ENCODE results near the gene MCTS1. TPM values are rescaled to one million over a fixed set of nuclear protein-coding genes. Genes with fewer than 3 reads are reported as not detected.
"Not testable (repeated sequence)": the region's sequence is repeated elsewhere in the genome, so short reads cannot be mapped to it uniquely, and the experiment has no call there.

The MCTS1 gene
- total RNA-seq, 2 donors from 2014 or later = 24.2 to 32.0 TPM

DNA sequence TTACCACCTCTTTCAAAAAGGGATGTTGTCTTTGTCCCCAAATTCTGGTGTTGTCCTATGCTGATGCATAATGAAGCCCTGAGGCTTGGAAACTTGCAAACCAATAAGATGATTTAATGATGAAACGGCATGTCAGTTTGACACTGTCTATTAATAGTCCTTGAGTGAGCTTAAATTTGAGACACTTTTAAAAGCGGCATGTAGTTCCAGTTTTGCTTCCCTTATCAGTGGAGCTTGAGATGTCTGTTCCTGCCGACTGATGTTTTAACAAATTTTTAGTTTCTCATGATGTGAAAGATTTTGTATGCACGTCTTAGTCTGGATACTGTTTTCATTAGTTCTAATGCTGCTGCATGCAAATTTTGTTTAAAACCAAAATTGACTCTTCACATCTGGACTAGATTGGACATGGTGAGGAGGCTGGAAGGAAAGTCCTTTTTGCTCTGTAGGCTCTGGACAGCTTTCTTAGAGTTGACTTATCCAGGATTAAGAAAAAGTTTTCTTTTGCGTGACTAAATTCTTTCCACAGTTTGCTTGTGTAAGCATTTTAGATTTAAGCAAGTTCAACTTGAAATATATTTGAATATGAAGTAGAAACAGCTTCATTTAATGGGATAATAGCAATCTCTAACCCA, 14.2 kb downstream of the MCTS1 start:
- intact Hi-C loops (cut with DNase I) = no loop called here
- no peak for DNase-seq (ENCODE audit: low spot score)

DNA sequence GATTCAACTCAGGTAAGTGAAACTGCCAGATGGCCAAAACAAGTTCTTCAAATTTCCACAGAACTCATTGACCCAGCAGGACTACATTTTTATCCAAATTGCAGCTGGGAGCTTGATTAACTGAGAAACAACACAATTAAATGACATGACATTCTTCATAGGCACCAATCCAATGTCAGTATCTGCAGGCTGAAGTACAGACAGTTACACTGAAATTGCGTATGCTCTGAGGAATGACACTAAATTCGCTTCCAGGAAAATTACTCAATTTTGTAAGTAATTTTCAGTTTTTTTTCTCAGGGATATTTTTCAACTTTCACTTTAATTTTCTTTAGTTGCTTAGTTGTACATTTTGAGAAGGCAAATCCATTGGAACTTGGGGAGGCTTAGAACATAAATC, 21.5 kb downstream of the MCTS1 start:
- no peak for DNase-seq (ENCODE audit: low spot score)
- intact Hi-C loops (cut with DNase I) = no loop called here

DNA sequence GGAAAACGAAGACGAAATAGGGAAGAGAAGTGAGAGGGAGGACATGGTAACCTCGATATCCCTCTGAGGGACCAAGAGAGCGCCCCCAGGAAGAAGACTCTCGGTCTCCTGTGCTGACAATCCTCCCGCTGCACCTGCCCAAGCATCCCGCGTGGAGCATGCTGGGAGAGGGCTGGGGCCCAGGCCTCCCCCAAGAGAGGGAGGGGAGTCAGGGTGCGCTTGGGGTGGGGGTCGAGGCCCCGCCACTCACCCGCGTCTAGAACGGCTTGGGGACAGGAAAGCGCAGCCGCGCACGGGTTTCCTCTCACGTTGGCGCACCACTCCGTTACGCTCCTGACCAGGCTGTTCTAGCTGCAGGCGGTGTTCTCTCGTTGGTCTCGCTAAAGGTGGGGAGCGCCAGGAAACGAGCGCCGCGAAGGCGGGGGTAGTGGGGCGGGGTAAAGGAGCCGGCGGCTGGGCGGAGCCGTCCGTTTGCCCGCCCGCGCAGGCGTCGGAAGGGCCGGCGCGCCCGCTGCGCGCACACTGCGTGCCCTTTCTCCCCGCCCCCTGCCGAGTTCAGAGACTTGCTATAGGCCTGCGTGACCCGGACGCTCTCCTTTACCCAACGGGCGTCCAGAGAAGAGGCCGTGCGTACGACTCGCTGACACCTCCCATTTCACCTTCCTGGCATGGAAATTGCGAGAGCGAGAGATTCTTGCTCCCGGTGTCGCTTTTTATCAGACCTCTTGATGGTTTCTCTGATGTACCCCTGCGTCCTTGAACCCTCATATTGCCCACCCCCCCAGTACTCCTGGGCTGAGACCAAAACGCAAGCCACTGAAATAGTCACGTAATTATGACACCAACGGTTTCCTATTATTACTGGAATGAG, 26.0 kb downstream of the MCTS1 start, which contains the start of gene C1GALT1C1:
Gene C1GALT1C1 (minus strand): TSS at position 388 of the 871 bp plus-strand sequence. CDS start 2,888 bp downstream, outside the sequence.
- intact Hi-C loops (cut with DNase I) = no loop called here
- peak; percentile 97 for DNase-seq (ENCODE audit: low spot score)

DNA sequence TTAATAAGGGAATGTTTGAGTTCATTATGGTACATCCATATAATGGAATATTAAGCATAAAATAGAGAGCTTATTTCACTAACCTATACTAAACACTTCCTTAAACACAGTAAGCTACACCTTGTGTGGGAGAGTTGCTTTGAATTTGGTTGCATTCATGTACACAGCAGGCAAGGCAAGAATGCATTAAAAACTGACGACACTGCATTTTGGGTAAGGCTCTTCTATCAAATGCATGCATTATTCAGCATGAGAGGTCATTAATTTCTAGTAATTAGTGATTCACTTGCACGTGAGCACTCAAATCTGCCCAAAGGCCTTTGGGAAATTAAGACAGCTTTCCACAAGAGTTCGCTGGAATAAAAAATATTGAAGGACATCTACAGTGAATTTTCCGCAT, 34.7 kb downstream of the MCTS1 start:
- DNase-seq (ENCODE audit: low spot score) = no peak
- intact Hi-C loops (cut with DNase I) = no loop called here

DNA sequence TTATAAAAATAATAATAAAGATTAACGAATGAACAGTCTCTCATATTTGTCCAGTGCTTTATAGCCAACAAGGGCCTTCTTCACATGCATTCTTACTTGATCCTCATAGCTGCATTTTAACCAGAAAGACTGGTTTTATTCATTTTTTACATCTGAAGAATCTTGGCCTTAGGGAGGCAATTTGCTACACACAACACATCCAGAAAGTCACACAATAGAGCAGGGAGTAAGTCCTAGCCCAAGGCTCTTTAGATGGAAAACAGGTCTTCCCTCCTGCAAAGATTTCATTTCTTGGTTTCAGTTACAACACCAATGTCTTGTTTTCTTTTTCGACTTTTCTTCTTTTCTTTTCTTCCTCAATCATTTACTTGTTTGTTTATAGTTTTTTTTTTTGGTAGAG, 39.0 kb downstream of the MCTS1 start:
- intact Hi-C loops (cut with DNase I) = no loop called here
- DNase-seq (ENCODE audit: low spot score) = no peak

DNA sequence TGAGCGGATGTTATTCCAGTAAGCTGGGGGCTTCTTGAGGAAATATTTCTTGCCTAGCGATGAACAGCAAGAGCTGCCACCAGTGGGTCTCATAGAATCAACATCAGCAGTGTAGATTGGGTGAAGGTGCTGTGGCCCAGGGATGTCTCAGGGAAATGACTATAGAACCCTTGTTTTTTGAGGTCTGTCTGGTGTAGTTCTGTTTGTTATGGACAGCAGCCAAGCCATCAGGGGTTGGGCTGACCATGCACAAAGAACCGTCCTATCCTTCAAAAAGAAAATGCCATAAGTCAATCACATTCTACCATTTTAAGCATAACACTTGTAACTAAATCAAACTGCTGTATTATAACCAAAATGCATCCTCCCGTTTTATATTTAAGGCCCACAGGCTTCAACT, 43.2 kb downstream of the MCTS1 start:
- intact Hi-C loops (cut with DNase I) = no loop called here

DNA sequence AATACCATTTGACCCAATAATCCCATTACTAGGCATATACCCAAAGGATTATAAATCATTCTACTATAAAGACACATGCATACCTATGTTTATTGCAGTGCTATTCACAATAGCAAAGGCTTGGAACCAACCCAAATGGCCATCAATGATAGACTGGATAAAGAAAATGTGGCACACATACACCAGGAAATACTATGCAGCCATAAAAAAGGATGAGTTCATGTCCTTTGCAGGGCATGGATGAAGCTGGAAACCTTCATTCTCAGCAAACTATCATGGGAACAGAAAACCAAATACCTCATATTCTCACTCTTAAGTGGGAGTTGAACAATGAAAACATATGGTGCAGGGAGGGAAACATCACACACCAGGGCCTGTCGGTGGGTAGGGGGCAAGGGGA, 48.4 kb downstream of the MCTS1 start:
- intact Hi-C loops (cut with DNase I); DNase-seq (ENCODE audit: low spot score): not testable (repeated sequence)

More for the DNA sequence above, 43.2 kb downstream of the MCTS1 start:
- DNase-seq (ENCODE audit: low spot score) = no peak

DNA sequence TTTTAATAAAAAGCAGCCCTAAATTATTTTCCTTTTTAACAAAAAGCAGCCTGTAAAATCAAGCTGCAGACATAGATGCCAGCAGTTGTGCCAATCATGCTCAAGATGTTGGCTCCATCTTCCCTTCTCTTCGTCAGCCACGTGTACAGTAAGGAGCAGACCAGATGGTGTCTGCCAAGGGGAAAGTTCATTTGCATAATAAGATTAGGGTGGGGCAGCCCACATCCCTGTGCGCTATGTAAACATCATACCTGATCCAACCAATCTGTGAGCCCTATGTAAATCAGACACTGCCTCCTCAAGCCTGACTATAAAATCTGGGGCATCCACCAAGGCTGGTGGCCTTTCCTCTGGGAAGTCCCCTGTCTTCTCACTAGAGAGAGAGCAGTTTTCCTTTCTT, 49.1 kb downstream of the MCTS1 start:
- intact Hi-C loops (cut with DNase I) = no loop called here
- no peak for DNase-seq (ENCODE audit: low spot score)

DNA sequence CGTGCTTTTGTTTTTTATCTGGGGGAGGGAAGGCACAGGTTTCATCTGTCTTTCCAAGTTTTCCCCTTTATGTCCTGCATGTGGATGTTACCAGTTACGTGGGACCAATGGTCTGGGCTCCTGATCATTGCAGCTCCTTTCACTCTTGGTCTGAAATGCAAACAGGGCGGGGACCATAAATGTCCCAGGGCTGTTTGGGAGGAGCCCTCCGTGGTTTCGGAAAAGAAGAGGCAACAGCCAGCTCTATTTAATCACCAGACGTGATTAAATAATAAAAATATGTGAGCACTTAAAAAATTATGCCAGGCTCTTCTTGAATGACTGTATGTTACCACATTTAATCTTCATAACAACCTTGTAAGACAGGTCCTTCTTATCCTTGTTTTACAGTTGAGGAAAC, 56.7 kb downstream of the MCTS1 start:
- intact Hi-C loops (cut with DNase I) = no loop called here
- no peak for DNase-seq (ENCODE audit: low spot score)

Other genes starting within 250 kb of the MCTS1 start
- not detected for gene ATP1B4, start 242.0 kb upstream of the MCTS1 start, total RNA-seq
- gene LAMP2, start 134.8 kb upstream of the MCTS1 start, total RNA-seq = 100 to 1,000 TPM in 1 of 2 donors, 10 to 100 TPM in 1; 92.5 to 102 TPM
- gene CUL4B, start 43.1 kb upstream of the MCTS1 start, total RNA-seq = 10 to 100 TPM; 52.7 to 56.5 TPM
- gene C1GALT1C1, start 26.0 kb downstream of the MCTS1 start, total RNA-seq = 10 to 100 TPM; 24.7 to 29.4 TPM

All from posterior vena cava (tissue), 2 donors.